HTR-8/SVneo (cell line): ENCODE data around the gene ILK.

Source experiments
- DNase-seq: peaks from one replicate; pipeline ENCODE4 v3.0.0; 2011; ENCODE audit warnings: low spot score, mixed read lengths; ENCODE audit not compliant: insufficient read length
- FAIRE-seq: peaks from 2 replicates; lab custom pipeline; 2011; peaks lifted over from hg19 to GRCh38; lab: Jason Lieb, UNC

Gene ILK

DNA sequence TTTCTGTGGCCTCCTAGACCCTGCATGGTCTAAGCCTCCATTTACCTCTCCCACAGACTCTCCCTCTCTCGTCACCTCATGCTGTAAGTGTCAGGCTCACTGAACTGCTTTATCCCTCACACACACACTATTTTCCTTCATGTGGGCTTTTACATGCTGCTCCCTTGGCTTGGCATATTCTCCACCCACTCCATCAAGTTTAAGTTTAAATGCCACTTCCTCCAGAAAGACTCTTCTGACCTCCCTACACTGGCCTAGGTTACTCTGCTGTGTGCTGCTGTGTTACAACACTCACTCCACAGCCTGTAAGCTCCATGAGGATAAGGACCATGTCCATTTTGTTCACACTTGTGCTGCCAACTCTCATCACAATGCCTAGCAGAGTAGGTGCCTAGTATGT, 49.5 kb downstream of the ILK start:
- DNase-seq (no peak), FAIRE-seq (no peak)

DNA sequence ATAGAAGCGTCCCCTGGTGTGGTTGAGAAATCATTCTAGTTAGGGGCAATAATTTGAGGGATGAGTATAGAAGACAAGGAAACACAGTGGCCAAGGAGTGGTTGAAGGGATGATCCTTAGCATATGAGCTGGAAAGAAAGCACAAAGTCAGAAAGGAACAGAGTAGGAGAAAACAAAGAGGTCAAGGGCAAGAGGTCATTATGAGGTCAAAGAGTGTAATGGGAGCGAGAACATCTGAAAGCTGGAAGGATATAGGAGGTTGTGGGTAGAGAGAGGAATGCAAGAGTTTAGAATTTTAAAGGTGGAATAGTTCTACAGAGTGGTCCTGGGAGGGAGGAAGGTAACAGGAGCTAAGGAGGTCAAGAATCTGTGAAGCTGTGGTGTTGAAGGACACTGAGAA, 50.1 kb downstream of the ILK start:
- DNase-seq = no peak
- FAIRE-seq = no peak

DNA sequence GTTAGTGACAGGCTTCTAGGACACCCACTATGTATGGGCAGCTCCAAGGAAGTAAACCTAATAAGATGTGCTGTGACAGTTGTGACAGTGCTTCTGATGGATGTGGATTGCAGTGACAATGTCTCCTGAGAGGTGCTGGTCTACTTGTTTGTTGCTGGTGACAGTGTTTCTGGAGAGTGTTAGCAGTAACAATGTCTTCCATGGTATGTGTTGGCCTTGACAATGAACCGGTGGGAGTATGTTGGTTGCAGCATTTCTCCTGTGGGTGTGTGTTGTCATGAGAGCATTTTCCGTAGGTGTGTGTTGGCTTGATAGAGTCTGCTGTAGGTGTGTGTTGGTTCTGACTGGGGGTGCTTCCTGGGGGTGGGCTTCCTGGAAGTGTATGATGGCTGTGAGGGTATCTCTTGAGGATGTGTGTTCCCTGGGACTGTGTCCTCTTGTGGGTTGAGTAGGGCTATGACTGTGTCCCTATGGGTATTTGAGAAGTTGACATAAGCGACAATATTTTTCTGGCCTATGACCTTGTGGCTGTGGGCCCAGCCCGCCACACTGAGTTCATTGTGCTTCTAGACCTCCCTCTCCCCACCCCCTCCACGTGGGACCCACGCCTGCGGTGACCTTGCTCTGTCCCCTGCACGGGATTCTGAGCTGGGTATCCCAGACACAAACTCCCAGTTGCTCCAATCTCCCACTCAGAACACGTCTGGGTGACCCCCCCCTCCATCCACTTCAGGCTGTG, 50.9 kb downstream of the ILK start:
- DNase-seq (no peak), FAIRE-seq (no peak)

DNA sequence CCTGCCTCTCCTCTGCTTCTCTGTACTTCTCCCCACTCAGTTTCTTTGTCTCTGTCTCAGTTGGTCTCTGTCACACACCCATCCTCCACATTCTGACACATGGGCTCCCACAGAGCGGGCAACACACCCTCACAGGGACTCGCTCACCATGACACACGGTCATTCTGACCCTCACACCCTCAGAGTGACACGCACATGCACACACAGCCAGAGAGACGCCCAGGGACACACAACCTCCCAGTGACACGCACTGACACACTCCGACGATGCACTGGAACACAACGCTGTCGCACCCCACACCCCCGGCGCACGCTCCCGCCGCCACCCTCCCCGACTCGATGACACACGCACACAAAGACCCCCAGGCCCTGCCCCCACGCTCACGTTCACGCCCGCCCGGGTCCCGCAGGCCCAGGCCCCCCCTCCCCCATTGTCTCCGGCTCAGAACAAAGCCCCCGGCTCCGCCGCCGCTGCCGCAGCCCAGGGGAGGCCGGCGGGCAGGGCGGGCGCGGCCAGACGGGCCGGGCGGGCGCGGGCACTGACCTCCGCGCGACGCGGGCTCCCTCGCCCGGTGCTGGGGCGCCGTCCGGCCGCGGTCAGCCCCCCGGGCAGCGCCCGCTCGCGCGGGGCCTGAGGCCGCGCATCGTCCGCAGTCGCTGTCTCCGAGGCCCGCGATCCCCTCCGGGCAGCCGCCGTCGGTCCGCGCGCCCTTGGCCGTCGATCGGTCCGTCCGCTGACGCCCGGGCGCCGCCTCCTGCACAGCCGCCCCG, 51.6 kb downstream of the ILK start:
- DNase-seq (no peak), FAIRE-seq (peak; percentile 31)

DNA sequence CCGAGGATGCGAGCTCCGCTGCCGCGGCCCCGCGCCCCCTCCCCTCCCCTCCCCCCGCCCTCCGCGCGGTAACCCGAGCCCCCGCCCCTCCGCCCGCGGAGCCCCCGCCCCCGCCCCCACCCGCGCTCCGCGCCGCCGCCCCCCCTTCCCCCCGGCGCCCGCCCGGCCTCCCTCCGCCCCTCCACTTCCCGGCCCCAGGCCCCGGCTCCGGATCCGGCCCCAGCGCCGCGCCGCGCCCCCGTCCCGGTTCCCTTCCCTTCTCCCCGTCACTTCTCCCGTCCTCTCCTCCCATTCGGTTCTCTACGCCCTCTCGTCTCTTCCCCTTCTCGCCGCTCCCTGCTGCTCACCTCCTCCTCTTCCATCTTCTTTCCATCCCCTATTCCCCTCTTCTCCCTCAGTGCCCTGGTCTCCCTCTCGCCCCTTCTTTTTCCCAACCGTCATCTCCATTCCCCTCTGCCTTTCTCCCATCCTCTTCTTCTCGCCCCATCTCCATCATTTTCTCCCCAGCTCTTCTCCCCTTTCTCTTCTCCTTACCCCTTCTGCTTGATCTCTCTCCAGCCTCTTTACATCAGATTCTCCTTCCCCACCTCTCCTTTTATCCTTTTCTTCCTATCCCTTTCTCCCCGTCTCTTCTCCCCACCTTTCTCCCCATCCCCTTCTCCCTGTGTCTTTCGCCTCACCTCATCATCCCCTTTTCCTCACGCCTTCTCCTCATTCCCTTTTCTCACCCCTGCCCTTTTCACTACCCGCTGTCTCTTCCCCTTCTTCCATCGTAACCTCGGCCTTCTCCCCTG, 52.4 kb downstream of the ILK start, which contains the start of gene DCHS1:
TSS of gene DCHS1 (minus strand) at position 20 of the 794 bp plus-strand sequence. CDS start 14,196 bp downstream, outside the sequence.
- no peak for DNase-seq
- FAIRE-seq = no peak

DNA sequence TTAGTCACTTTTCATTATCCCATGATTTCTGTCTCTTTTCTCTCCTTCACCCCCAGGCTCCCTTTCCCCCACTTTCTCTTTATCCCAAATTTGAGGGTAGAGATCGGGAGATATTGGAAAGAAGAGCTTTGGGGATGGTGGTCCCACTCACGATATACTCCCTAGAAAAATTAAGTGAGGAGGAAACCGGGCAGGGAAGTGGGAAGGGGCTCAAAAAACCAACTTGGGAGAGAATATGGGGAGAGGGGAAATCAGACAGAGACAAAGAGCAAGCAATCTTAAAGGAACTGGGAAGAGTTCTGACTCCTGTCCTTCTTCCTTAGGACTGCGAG, 53.0 kb downstream of the ILK start:
- FAIRE-seq (no peak), DNase-seq (no peak)

DNA sequence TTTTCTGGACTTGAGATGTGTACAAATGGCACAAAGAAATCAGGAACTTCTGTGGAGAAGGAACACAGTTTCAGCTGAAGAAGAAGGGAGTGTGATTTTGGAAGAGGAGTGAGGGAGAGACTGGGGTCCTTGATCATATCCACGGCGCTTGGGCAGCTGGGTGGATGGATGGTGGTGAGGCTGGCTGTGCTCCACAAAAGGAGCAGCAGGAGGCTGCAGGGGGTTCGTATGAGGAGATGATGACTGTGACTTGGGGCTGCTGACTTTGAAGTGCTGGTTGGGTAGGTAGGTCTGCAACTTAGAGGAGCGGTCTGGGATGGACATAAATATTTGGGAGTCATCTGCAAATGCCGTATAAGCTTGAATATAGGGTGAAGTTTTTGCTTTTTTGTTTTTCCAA, 53.4 kb downstream of the ILK start:
- no peak for DNase-seq

DNA sequence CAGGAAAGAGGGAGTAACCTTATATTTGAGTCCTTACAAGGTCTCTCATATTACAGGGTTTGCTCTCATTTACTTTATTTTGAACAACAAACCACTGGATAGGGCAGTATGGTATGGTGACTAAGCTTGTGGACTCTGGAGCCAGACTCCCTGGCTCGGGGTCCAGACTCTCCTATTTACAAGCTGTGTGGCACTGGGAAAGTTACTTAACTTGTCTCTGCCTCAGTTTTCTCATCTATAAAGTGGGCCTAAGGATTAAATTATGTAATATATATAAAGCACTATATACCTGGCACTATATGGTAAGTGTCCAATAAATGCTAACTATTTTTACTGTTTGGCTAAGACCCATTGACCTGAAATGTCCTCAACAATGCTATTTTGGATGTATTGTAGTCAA, 53.8 kb downstream of the ILK start:
- no peak for DNase-seq
- no peak for FAIRE-seq

More for the DNA sequence above, 53.4 kb downstream of the ILK start:
- no peak for FAIRE-seq

DNA sequence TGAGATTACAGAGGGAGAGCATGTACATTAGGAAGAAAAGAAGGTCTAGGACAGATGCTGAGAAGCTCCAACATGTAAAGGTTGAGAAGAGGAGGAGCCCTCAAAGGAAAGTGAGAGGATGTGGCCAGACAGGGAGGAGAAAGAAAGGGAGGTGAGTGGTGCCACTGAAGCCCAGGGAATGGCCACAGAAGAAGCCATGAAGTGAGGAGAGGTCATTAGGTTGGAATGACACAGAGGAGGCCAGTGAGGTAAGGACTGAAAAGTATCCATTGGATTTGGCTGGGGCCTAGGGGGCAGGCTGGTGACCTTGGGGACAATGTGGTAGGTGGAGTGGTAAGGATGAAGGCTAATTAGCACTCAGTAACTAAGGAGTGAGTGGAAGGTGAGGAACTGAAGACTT, 55.1 kb downstream of the ILK start:
- FAIRE-seq (no peak), DNase-seq (no peak)
